ENCODE measurements around the gene PSMC4.
A peak's percentile ranks its signal among the peaks of the same experiment; 100 is the strongest.

PSMC4 gene

DNA sequence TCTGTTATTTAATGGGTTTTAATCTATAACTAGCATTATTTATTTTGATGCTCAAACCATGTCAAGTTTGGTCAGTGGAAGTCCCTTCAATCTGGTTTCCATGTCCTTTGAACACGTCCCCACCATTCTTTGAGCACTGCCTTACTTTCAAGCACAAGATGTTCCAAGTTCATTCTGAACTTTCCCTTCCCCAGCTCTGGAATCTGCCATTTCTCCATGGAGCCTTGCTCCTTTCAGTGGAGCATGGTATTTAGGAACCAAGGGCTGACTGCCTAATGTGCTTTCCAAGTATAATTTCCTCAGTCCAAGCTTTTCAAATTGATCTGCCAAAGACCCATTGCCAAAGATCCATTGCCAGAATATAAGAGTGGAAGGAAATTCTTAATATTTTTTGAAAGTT lies 24.8 kb downstream of the PSMC4 start:
- DNase-seq, result no peak

GRCh38 chr19:39996218-39996810 lies 25.3 kb downstream of the PSMC4 start:
- peak in 2 of 3 experiments; percentile 32 to 70 for DNase-seq

- DNase-seq, result peak; percentile 84 to 89 (median 88)
These were observed 26.1 kb downstream of the PSMC4 start, which contains the start of gene ZNF546 for GRCh38 chr19:39996811-39997637. TSS of gene ZNF546 (plus strand) at chr19:39997060. CDS start at chr19:39998327, 1,267 bp downstream.

GRCh38 chr19:39997638-39998216 lies 26.8 kb downstream of the PSMC4 start:
- no peak for DNase-seq

GRCh38 chr19:39998501-39998900 lies 27.5 kb downstream of the PSMC4 start:
- no peak for DNase-seq

- DNase-seq, result no peak
These were observed 34.8 kb downstream of the PSMC4 start for GRCh38 chr19:40005691-40006272.

DNA sequence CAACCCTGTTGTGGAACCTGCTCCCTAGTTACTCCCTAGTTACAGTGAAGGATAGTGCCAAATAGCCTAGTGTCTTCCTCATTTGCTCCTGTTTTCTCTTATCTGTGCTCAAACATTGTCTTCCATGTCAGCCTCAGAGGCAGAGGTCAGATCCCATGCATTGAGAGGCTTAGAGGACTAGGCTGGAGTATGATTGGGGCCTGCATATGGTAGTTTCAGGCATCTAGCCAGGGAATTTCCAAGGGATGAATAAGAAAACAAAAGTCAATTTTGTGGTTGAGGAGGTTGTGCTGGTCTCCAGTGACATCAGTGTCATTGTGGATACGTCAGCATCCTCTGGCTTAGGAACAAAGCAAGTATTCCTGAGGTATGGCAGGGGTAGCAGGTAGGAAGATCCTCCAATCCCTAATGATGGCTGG lies 35.3 kb downstream of the PSMC4 start:
- DNase-seq, result no peak

DNA sequence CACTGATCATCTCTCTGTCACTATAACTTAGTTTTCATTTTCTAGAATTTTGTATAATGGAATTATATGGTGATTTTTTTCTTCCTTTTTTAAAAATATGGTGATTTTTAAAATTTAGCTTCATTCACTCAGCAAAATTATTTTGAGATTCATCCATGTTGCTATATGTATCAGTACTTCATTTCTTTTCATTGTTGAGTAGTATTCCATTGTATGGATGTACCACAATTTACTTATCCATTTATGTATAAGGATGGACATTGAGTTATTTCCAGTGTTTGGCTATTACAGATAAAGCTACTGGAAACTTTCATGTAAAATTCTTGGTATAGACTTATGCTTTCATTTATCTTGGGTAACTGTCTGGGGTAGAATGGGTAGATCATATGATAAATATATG lies 38.7 kb downstream of the PSMC4 start:
- DNase-seq, result no peak

GRCh38 chr19:40013991-40014390 lies 43.0 kb downstream of the PSMC4 start:
- no peak for DNase-seq

GRCh38 chr19:40023969-40024368 lies 53.0 kb downstream of the PSMC4 start:
- no peak for DNase-seq

DNA sequence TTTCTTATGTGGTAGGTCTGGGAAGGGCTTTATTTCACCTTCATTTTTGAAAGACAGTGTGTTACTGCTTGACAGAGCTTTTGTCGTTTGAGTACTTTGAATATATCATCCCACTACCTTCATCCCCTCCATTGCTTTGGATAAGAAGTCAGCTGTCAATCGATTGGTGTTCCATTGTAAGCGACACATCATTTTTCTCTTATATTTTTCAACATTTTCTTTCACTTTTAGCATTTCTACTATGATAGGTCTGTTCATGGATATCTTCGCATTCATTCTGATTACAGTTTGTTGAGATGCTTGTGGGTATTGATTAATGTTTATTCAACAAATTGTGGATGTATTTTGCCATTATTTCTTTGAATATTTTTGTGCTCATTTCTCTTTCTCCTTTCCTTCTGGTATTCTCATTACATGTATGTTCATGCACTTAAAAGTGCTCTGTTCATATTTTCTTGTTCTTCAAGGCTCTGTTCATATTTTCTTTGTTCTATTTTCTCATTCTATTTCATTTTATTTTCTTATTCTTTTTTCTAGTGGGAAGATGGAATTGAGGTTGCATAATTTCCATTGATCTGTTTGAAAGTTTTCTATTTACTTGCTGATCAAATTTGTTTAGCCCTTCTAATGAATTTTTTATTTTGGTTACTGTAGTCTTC lies 55.1 kb downstream of the PSMC4 start:
- no peak for DNase-seq

- DNase-seq, result no peak
These were observed 55.6 kb downstream of the PSMC4 start for GRCh38 chr19:40026597-40026970.

All from NCI-H1417 (cell line).